K562 (cell line): ENCODE results near the gene DAGLA. TPM values are rescaled to one million over a fixed set of nuclear protein-coding genes. Genes with fewer than 3 reads are reported as not detected.

ENCODE experiments used
- ATAC-seq: fragments of 200-7000 bp; cut with Tn5 transposase; 3 replicates; pipeline ENCODE4 v1.9.1; 2020; ENCODE audit warnings: moderate library complexity
- BruUV-seq: library from RNA; stranded (reverse); fragments of 400-500 nt; replicated peaks from 2 replicates; lab custom pipeline; 2021; lab: Mats Ljungman, UMichigan
- CTCF ChIA-PET: fragments of 300-600 bp; formaldehyde crosslinking; extraction: SDS; loops from one replicate; lab custom pipeline; 2021; ENCODE audit warnings: low intra/inter-chr PET ratio; lab: Yijun Ruan, JAX
- POLR2A ChIA-PET: fragments of 300-600, 350-650 bp; sonication (Branson Sonifier 250); formaldehyde crosslinking; extraction: SDS; loops from one replicate; lab custom pipeline; 2021; ENCODE audit warnings: antibody characterized with exemption, inconsistent platforms; lab: Yijun Ruan, JAX
- DNase-seq, 4 experiments: peaks; one replicate each; pipeline versions ENCODE4 v3.0.0 to v3.0.0-alpha.2; 2011 to 2018; ENCODE audit warnings: low spot score in 3 of 4, mixed read lengths in 3 of 4; ENCODE audit errors: extremely low read depth in 1 of 4
- FAIRE-seq: peaks from 2 replicates; lab custom pipeline; 2011; peaks lifted over from hg19 to GRCh38; lab: Jason Lieb, UNC
- H2AFZ ChIP-seq: 2 replicates; pipeline ENCODE4 v1.6.0; 2011; ENCODE audit warnings: low read depth, low read length, control low read depth, inconsistent platforms
- H3K27ac ChIP-seq: fragments of 200-600 bp; 3 replicates; pipeline ENCODE4 v1.8.0; 2011; ENCODE audit warnings: low read depth, mild to moderate bottlenecking, control low read depth, inconsistent platforms, low read length, moderate library complexity, mixed read lengths; ENCODE audit errors: extremely low read depth
- H3K27me3 ChIP-seq, 2 experiments: fragments of 300-600 bp in 1 of 2; 2 replicates in 1 of 2; 3 replicates in 1 of 2; pipeline versions ENCODE4 v1.6.0 to v1.8.0; 2011; ENCODE audit warnings: inconsistent platforms in 2 of 2, low read length in 2 of 2, mild to moderate bottlenecking in 1 of 2, mixed read lengths in 1 of 2, moderate library complexity in 1 of 2; ENCODE audit not compliant: control insufficient read depth in 2 of 2, insufficient read depth in 2 of 2
- H3K36me3 ChIP-seq: fragments of 300-600 bp; 3 replicates; pipeline ENCODE4 v1.8.0; 2011; ENCODE audit warnings: mild to moderate bottlenecking, low read length, inconsistent platforms; ENCODE audit not compliant: control insufficient read depth, insufficient read depth
- H3K4me1 ChIP-seq, 2 experiments: fragments of 200-600 bp in 1 of 2; replicated peaks in 1 of 2; 2 replicates in 1 of 2; 3 replicates in 1 of 2; pipeline versions ENCODE4 v1.5.1 to v1.8.0; 2011; ENCODE audit warnings: inconsistent platforms in 2 of 2, low read length in 2 of 2, mild to moderate bottlenecking in 1 of 2, mixed read lengths in 1 of 2, moderate library complexity in 1 of 2; ENCODE audit not compliant: control insufficient read depth in 2 of 2, insufficient read depth in 2 of 2
- H3K4me2 ChIP-seq: 2 replicates; pipeline ENCODE4 v1.6.1; 2011; ENCODE audit warnings: low read length, control low read depth, inconsistent platforms, mixed read lengths; ENCODE audit not compliant: insufficient read depth
- H3K4me3 ChIP-seq: fragments of 200-600 bp; sonication (generic), shearing (Covaris generic); 2 replicates; pipeline ENCODE4 v1.5.1; 2016; ENCODE audit warnings: control low read depth, inconsistent platforms
- H3K79me2 ChIP-seq: fragments of 200-600 bp; 3 replicates; pipeline ENCODE4 v1.8.0; 2011; ENCODE audit warnings: low read length, inconsistent platforms; ENCODE audit not compliant: control insufficient read depth, insufficient read depth
- H3K9ac ChIP-seq, 2 experiments: 2 replicates each; pipeline versions ENCODE4 v1.6.0 to v1.6.1; 2011; ENCODE audit warnings: low read depth in 2 of 2, low read length in 2 of 2, control low read depth in 1 of 2, inconsistent platforms in 1 of 2, mild to moderate bottlenecking in 1 of 2, mixed read lengths in 1 of 2; ENCODE audit not compliant: insufficient read depth in 1 of 2
- H3K9me1 ChIP-seq: one replicate; pipeline ENCODE4 v1.6.0; 2011; ENCODE audit warnings: inconsistent platforms, mild to moderate bottlenecking, low read length, moderate library complexity; ENCODE audit not compliant: control insufficient read depth, insufficient read depth
- H3K9me3 ChIP-seq: replicated peaks from 2 replicates; pipeline ENCODE4 v1.5.1; 2011; ENCODE audit warnings: low read depth, low read length, inconsistent platforms; ENCODE audit not compliant: control insufficient read depth, insufficient read depth
- H4K20me1 ChIP-seq: replicated peaks from 2 replicates; pipeline ENCODE4 v1.6.1; 2011; ENCODE audit warnings: low read length, inconsistent platforms, mixed read lengths; ENCODE audit not compliant: control insufficient read depth, insufficient read depth
- SAFB ChIP-seq: fragments of 200-400 bp; formaldehyde crosslinking; IDR thresholded peaks from 2 replicates; pipeline ENCODE4 v1.6.1; 2017; ENCODE audit warnings: low read depth, low read length, borderline replicate concordance
- SMC3 ChIP-seq: conservative IDR thresholded peaks from 2 replicates; pipeline ENCODE4 v1.6.1; 2011; ENCODE audit warnings: low read depth, low read length, improper control_type of control experiment; ENCODE audit not compliant: insufficient read depth
- WGBS: fragments of 100-300 bp; shearing (Covaris generic); methylation state at CpG from one replicate; pipeline ENCODE4 v1.1.6; 2016; ENCODE audit warnings: low coverage, mixed read lengths; ENCODE audit not compliant: insufficient coverage; ENCODE audit errors: missing lambda C conversion rate; 5-methylcytosine and 5-hydroxymethylcytosine counted together
- in situ Hi-C: fragments of 300-500 bp; cut with MboI; formaldehyde crosslinking; loops from 4 replicates; pipeline ENCODE4 v1.15.0; 2018; ENCODE audit warnings: inconsistent platforms, mixed read lengths
- intact Hi-C: fragments of 100-400 bp; cut with micrococcal nuclease; formaldehyde crosslinking; loops from 2 replicates; pipeline ENCODE4 v1.14.2; 2022
- polyA plus RNA-seq, 8 experiments: library from polyadenylated mRNA; depleted of rRNA in 4 of 8; stranded (reverse) in 5 of 8; unstranded in 3 of 8; fragments of >200 nt; fragmentation: Nextera tagmentation in 2 of 8; fragmentation: Illumina TruSeq in 1 of 8; extraction: Ambion mirVana in 2 of 8; extraction: Trizol in 1 of 8; gene quantifications; 2 replicates each; pipeline versions ENCODE4 v1.2.1 to v1.2.3, GENCODE V29; 2011 to 2014; ENCODE audit warnings: inconsistent platforms in 1 of 8, missing spikeins in 1 of 8
- total RNA-seq, 7 experiments: library from RNA; depleted of rRNA in 6 of 7; stranded (reverse); fragments of >200 nt in 6 of 7; fragmentation: Illumina TruSeq in 2 of 7; extraction: Trizol in 2 of 7; gene quantifications; 2 replicates each; pipeline versions ENCODE4 v1.2.1 to v1.2.3, GENCODE V29; 2011 to 2021; ENCODE audit warnings: low replicate concordance in 1 of 7
- TF ChIP-seq, protein P1 (sequence below), 3 experiments: IDR thresholded peaks in 2 of 3; conservative IDR thresholded peaks in 1 of 3; 2 replicates each; pipeline ENCODE4 v1.5.1; 2011 to 2012; ENCODE audit warnings: low read length in 3 of 3, mild to moderate bottlenecking in 3 of 3, control low read depth in 2 of 3, improper control_type of control experiment in 1 of 3, inconsistent platforms in 1 of 3, low read depth in 1 of 3, mixed read lengths in 1 of 3, moderate library complexity in 1 of 3; ENCODE audit not compliant: insufficient read depth in 2 of 3
- TF ChIP-seq, protein P2 (sequence below): IDR thresholded peaks from 2 replicates; pipeline ENCODE4 v1.6.1; 2011; ENCODE audit warnings: borderline replicate concordance, low read depth, mild to moderate bottlenecking, moderate library complexity, low read length; ENCODE audit not compliant: insufficient read depth, poor library complexity, severe bottlenecking
- TF ChIP-seq, protein P3 (sequence below), 2 experiments: fragments of 450-650 bp; formaldehyde crosslinking in 1 of 2; IDR thresholded peaks; 2 replicates each; pipeline versions ENCODE4 v1.4.0 to v1.6.1; 2014 to 2020; ENCODE audit warnings: mild to moderate bottlenecking in 2 of 2, borderline replicate concordance in 1 of 2, low read depth in 1 of 2
- TF ChIP-seq, protein P4 (sequence below): sonication (generic); formaldehyde crosslinking; IDR thresholded peaks from 2 replicates; pipeline ENCODE4 v1.5.0; 2020; ENCODE audit warnings: missing genetic modification reagents

The DAGLA gene
- total and polyA plus RNA-seq, 9 of the 15 experiments (the other 6 are each of a cell fraction or from before 2014, with no cell fraction given): 0.03 to 0.16 (median 0.04) TPM; not detected in 4

DNA sequence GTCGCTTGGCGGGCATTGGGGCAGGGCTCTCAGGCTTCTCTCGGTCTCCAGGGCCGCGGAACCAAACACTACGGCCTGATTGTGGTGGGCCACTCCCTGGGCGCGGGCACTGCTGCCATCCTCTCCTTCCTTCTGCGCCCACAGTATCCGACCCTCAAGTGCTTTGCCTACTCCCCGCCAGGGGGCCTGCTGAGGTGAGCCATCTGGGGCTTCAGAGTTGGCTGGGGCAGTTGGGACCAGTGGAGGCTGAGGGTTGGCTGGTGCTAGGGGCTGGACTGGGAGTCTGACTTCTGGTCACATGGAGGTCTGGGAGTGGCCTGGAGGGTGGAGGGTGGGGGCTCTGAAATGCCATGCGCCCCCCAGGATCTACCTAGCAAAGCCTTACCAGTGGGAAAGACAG is 56.9 kb downstream of the DAGLA start:
- no peaks in the 10 kb centered on the region for H3K9me3 ChIP-seq
- ChIA-PET POLR2A (interaction anchor here (0.9 to 1.4 kb wide), 3 partner anchors 11 to 24 kb away, joined by 3 to 7 read pairs (median 3); no protein-coding TSS in a partner anchor), CTCF (no interaction called here)
- H2AFZ ChIP-seq: no peak overlapping the region
- ATAC-seq (peak; percentile 84), DNase-seq (peak; percentile 59 to 60 (median 60)), FAIRE-seq (no peak)
- intact Hi-C loops: no loop called here
- H3K36me3 ChIP-seq: no peaks in the 10 kb centered on the region
- in situ Hi-C loops: loop anchor here (5.0 kb wide), 1 partner anchor 55 kb away; the partner anchor contains the start of gene DAGLA
- H3K4me3 ChIP-seq: no peak overlapping the region
- no peaks in the 10 kb centered on the region for H3K79me2 ChIP-seq
- H3K9me1 ChIP-seq: no peaks in the 10 kb centered on the region
- peaks cover 2 to 51% of the 10 kb centered on the region in 2 experiments; a peak in 2 of 5 replicates for H3K4me1 ChIP-seq
- no TSS peak for BruUV-seq
- WGBS: 1% methylated on average over 12 of the region's 12 CpGs
- H3K27me3 ChIP-seq: peaks cover 4 to 27% of the 10 kb centered on the region in 2 experiments; a peak in 3 of 5 replicates
- peaks cover 9% of the 10 kb centered on the region; the same call in 1 of the 2 replicates for H4K20me1 ChIP-seq
- peak overlapping the region in 1 of 2 experiments; percentile 28; a peak in 1 of 4 replicates for H3K9ac ChIP-seq
- H3K4me2 ChIP-seq: no peak overlapping the region
- no peak overlapping the region for H3K27ac ChIP-seq
- TF ChIP-seq, protein P1, sequence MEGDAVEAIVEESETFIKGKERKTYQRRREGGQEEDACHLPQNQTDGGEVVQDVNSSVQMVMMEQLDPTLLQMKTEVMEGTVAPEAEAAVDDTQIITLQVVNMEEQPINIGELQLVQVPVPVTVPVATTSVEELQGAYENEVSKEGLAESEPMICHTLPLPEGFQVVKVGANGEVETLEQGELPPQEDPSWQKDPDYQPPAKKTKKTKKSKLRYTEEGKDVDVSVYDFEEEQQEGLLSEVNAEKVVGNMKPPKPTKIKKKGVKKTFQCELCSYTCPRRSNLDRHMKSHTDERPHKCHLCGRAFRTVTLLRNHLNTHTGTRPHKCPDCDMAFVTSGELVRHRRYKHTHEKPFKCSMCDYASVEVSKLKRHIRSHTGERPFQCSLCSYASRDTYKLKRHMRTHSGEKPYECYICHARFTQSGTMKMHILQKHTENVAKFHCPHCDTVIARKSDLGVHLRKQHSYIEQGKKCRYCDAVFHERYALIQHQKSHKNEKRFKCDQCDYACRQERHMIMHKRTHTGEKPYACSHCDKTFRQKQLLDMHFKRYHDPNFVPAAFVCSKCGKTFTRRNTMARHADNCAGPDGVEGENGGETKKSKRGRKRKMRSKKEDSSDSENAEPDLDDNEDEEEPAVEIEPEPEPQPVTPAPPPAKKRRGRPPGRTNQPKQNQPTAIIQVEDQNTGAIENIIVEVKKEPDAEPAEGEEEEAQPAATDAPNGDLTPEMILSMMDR (IDR thresholded peaks at IDR 0.05 in 2 of 3, conservative IDR thresholded peaks at IDR 0.05 in 1 of 3; ENCODE audit: insufficient read depth in 2 of 3, low read depth in 1 of 3, low read length in 3 of 3): peak; percentile 56 to 81 (median 68)
- TF ChIP-seq SMC3: peak; percentile 45
- TF ChIP-seq, protein P2, sequence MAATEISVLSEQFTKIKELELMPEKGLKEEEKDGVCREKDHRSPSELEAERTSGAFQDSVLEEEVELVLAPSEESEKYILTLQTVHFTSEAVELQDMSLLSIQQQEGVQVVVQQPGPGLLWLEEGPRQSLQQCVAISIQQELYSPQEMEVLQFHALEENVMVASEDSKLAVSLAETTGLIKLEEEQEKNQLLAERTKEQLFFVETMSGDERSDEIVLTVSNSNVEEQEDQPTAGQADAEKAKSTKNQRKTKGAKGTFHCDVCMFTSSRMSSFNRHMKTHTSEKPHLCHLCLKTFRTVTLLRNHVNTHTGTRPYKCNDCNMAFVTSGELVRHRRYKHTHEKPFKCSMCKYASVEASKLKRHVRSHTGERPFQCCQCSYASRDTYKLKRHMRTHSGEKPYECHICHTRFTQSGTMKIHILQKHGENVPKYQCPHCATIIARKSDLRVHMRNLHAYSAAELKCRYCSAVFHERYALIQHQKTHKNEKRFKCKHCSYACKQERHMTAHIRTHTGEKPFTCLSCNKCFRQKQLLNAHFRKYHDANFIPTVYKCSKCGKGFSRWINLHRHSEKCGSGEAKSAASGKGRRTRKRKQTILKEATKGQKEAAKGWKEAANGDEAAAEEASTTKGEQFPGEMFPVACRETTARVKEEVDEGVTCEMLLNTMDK: peak; percentile 93
- TF ChIP-seq SAFB: no peak
- TF ChIP-seq, protein P3, sequence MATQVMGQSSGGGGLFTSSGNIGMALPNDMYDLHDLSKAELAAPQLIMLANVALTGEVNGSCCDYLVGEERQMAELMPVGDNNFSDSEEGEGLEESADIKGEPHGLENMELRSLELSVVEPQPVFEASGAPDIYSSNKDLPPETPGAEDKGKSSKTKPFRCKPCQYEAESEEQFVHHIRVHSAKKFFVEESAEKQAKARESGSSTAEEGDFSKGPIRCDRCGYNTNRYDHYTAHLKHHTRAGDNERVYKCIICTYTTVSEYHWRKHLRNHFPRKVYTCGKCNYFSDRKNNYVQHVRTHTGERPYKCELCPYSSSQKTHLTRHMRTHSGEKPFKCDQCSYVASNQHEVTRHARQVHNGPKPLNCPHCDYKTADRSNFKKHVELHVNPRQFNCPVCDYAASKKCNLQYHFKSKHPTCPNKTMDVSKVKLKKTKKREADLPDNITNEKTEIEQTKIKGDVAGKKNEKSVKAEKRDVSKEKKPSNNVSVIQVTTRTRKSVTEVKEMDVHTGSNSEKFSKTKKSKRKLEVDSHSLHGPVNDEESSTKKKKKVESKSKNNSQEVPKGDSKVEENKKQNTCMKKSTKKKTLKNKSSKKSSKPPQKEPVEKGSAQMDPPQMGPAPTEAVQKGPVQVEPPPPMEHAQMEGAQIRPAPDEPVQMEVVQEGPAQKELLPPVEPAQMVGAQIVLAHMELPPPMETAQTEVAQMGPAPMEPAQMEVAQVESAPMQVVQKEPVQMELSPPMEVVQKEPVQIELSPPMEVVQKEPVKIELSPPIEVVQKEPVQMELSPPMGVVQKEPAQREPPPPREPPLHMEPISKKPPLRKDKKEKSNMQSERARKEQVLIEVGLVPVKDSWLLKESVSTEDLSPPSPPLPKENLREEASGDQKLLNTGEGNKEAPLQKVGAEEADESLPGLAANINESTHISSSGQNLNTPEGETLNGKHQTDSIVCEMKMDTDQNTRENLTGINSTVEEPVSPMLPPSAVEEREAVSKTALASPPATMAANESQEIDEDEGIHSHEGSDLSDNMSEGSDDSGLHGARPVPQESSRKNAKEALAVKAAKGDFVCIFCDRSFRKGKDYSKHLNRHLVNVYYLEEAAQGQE (IDR thresholded peaks at IDR 0.05; ENCODE audit: borderline replicate concordance): peak; percentile 25; the same call in 1 of the 2 replicates
- TF ChIP-seq, protein P3 (CRISPR knock-in tag; IDR thresholded peaks at IDR 0.05; ENCODE audit: low read depth): no peak
- TF ChIP-seq, protein P4, sequence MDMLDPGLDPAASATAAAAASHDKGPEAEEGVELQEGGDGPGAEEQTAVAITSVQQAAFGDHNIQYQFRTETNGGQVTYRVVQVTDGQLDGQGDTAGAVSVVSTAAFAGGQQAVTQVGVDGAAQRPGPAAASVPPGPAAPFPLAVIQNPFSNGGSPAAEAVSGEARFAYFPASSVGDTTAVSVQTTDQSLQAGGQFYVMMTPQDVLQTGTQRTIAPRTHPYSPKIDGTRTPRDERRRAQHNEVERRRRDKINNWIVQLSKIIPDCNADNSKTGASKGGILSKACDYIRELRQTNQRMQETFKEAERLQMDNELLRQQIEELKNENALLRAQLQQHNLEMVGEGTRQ: peak; percentile 23; the same call in 1 of the 2 replicates
